Neural cell (in vitro differentiated cells): Measurements from ENCODE around the gene ACTN4.

Experiments used
- CTCF ChIP-seq: fragments of 450-650 bp; IDR thresholded peaks from 2 replicates; pipeline ENCODE4 v1.5.1; 2014; ENCODE audit warnings: antibody characterized with exemption, mild to moderate bottlenecking, moderate library complexity; ENCODE audit not compliant: poor library complexity, severe bottlenecking
- EP300 ChIP-seq: fragments of 450-650 bp; conservative IDR thresholded peaks from 2 replicates; pipeline ENCODE4 v1.6.1; 2014; ENCODE audit warnings: antibody characterized with exemption, mild to moderate bottlenecking, moderate library complexity; ENCODE audit not compliant: poor library complexity, severe bottlenecking
- EZH2 ChIP-seq: fragments of 200-600, 300-800 bp; shearing (Covaris generic), sonication (generic); IDR thresholded peaks from 2 replicates; pipeline ENCODE4 v1.6.1; 2014; ENCODE audit warnings: antibody characterized with exemption, low read length, borderline replicate concordance, mild to moderate bottlenecking; ENCODE audit not compliant: insufficient read depth, poor library complexity, severe bottlenecking
- MXI1 ChIP-seq: fragments of 450-650 bp; conservative IDR thresholded peaks from 2 replicates; pipeline ENCODE4 v1.6.1; 2014; ENCODE audit warnings: antibody characterized with exemption, mild to moderate bottlenecking; ENCODE audit not compliant: poor library complexity, severe bottlenecking
- POLR2AphosphoS5 ChIP-seq: IDR thresholded peaks from 2 replicates; pipeline ENCODE4 v1.6.1; 2012
- RAD21 ChIP-seq: fragments of 450-650 bp; conservative IDR thresholded peaks from 2 replicates; pipeline ENCODE4 v1.6.1; 2014; ENCODE audit warnings: antibody characterized with exemption, mild to moderate bottlenecking, moderate library complexity
- REST ChIP-seq: IDR thresholded peaks from 2 replicates; pipeline ENCODE4 v1.6.1; 2012; ENCODE audit warnings: borderline replicate concordance
- SMC3 ChIP-seq: fragments of 450-650 bp; conservative IDR thresholded peaks from 2 replicates; pipeline ENCODE4 v1.6.1; 2014; ENCODE audit warnings: antibody characterized with exemption, mild to moderate bottlenecking, moderate library complexity; ENCODE audit not compliant: poor library complexity
- TAF1 ChIP-seq: IDR thresholded peaks from 2 replicates; pipeline ENCODE4 v1.6.1; 2012; ENCODE audit warnings: low read depth

- TF ChIP-seq POLR2AphosphoS5 (no peak), CTCF (no peak), EZH2 (no peak), RAD21 (no peak), EP300 (no peak), REST (no peak), SMC3 (no peak), TAF1 (no peak), MXI1 (no peak)
Observed at GRCh38 chr19:38665219-38665931, 17.9 kb downstream of the ACTN4 start.
